CD14-positive monocyte (primary cell): Measurements from ENCODE around the gene COLQ. TPM values are rescaled to one million over a fixed set of nuclear protein-coding genes. Genes with fewer than 3 reads are reported as not detected.
A peak's percentile ranks its signal among the peaks of the same experiment; 100 is the strongest.

ENCODE experiments used
- DNase-seq, 3 donors: peaks; one replicate each; pipeline ENCODE4 v3.0.0-alpha.2; 2011 to 2022
- H2AFZ ChIP-seq: 2 replicates; pipeline ENCODE4 v1.6.0; 2012; ENCODE audit warnings: mild to moderate bottlenecking, low read depth, low read length, inconsistent platforms; ENCODE audit not compliant: insufficient read depth, poor library complexity, severe bottlenecking
- H3K27ac ChIP-seq, 2 donors: 1 replicate in 1 of 2; 2 replicates in 1 of 2; pipeline ENCODE4 v1.5.1; 2012 to 2013; ENCODE audit warnings: low read length in 2 of 2, control low read depth in 1 of 2, inconsistent platforms in 1 of 2, low read depth in 1 of 2, mild to moderate bottlenecking in 1 of 2
- H3K27me3 ChIP-seq, 2 donors: one replicate each; pipeline versions ENCODE4 v1.6.0 to v1.6.1; 2011 to 2013; ENCODE audit warnings: low read length in 2 of 2; ENCODE audit not compliant: control insufficient read depth in 2 of 2, insufficient read depth in 2 of 2
- H3K36me3 ChIP-seq, 2 donors: replicated peaks in 1 of 2; 1 replicate in 1 of 2; 2 replicates in 1 of 2; pipeline versions ENCODE4 v1.5.1 to v1.6.1; 2012 to 2013; ENCODE audit warnings: low read length in 2 of 2, control low read depth in 1 of 2, inconsistent platforms in 1 of 2, mild to moderate bottlenecking in 1 of 2; ENCODE audit not compliant: insufficient read depth in 2 of 2, control insufficient read depth in 1 of 2
- H3K4me1 ChIP-seq, 2 donors: 1 replicate in 1 of 2; 2 replicates in 1 of 2; pipeline versions ENCODE4 v1.5.1 to v1.6.1; 2012 to 2013; ENCODE audit warnings: low read length in 2 of 2, control low read depth in 1 of 2, inconsistent platforms in 1 of 2, mild to moderate bottlenecking in 1 of 2, moderate library complexity in 1 of 2; ENCODE audit not compliant: insufficient read depth in 2 of 2, control insufficient read depth in 1 of 2
- H3K4me2 ChIP-seq: replicated peaks from 2 replicates; pipeline ENCODE3; 2012; ENCODE audit warnings: low read length, moderate library complexity, mild to moderate bottlenecking; ENCODE audit not compliant: poor library complexity, severe bottlenecking; ENCODE audit errors: extremely low read depth
- H3K4me3 ChIP-seq, 3 experiments: fragments of 200-600 bp in 1 of 3; sonication (generic) in 1 of 3; replicated peaks in 1 of 3; 1 replicate in 2 of 3; 2 replicates in 1 of 3; pipeline ENCODE4 v1.5.1; 2011 to 2013; ENCODE audit warnings: low read length in 3 of 3, mild to moderate bottlenecking in 3 of 3, control low read depth in 2 of 3, low read depth in 2 of 3, inconsistent platforms in 1 of 3, moderate library complexity in 1 of 3
- H3K79me2 ChIP-seq: 2 replicates; pipeline ENCODE4 v1.6.0; 2012; ENCODE audit warnings: mild to moderate bottlenecking, control low read depth, inconsistent platforms, low read length, moderate library complexity; ENCODE audit not compliant: insufficient read depth
- H3K9ac ChIP-seq: 2 replicates; pipeline ENCODE4 v1.6.0; 2017; ENCODE audit warnings: low read length, mild to moderate bottlenecking; ENCODE audit not compliant: insufficient read depth, poor library complexity, severe bottlenecking
- H3K9me3 ChIP-seq, 2 donors: replicated peaks in 1 of 2; 1 replicate in 1 of 2; 2 replicates in 1 of 2; pipeline versions ENCODE4 v1.5.1 to v1.6.1; 2012 to 2013; ENCODE audit warnings: low read length in 2 of 2, control low read depth in 1 of 2; ENCODE audit not compliant: control insufficient read depth in 1 of 2, insufficient read depth in 1 of 2
- H4K20me1 ChIP-seq: 2 replicates; pipeline ENCODE4 v1.6.0; 2012; ENCODE audit warnings: mild to moderate bottlenecking, low read length, control low read depth, moderate library complexity; ENCODE audit not compliant: insufficient read depth
- H3K27ac Mint-ChIP-seq, 7 donors: one replicate each; pipeline ENCODE4 v1.8.0; 2020; ENCODE audit warnings: mild to moderate bottlenecking in 7 of 7, mixed read lengths in 7 of 7, moderate library complexity in 6 of 7, inconsistent platforms in 2 of 7
- H3K27me3 Mint-ChIP-seq, 3 donors: one replicate each; pipeline ENCODE4 v1.8.0; 2021 to 2022; ENCODE audit warnings: low read depth in 3 of 3, mild to moderate bottlenecking in 3 of 3, mixed read lengths in 3 of 3, moderate library complexity in 3 of 3, inconsistent platforms in 1 of 3
- H3K36me3 Mint-ChIP-seq, 2 donors: one replicate each; pipeline ENCODE4 v1.8.0; 2020; ENCODE audit warnings: mixed read lengths in 2 of 2, inconsistent platforms in 1 of 2, mild to moderate bottlenecking in 1 of 2
- H3K4me1 Mint-ChIP-seq: one replicate; pipeline ENCODE4 v1.8.0; 2020; ENCODE audit warnings: mild to moderate bottlenecking, mixed read lengths
- H3K4me3 Mint-ChIP-seq, 2 donors: one replicate each; pipeline ENCODE4 v1.8.0; 2020; ENCODE audit warnings: mild to moderate bottlenecking in 2 of 2, mixed read lengths in 2 of 2, moderate library complexity in 1 of 2
- H3K9me3 Mint-ChIP-seq, 7 donors: one replicate each; pipeline ENCODE4 v1.8.0; 2020 to 2022; ENCODE audit warnings: mixed read lengths in 7 of 7, mild to moderate bottlenecking in 6 of 7, moderate library complexity in 6 of 7, inconsistent platforms in 2 of 7
- CTCF ChIP-seq: fragments of 200-600 bp; IDR thresholded peaks from one replicate; pipeline ENCODE4 v1.8.0; 2022; ENCODE audit warnings: antibody characterized with exemption, mild to moderate bottlenecking
- WGBS: methylation state at CpG from one replicate; pipeline ENCODE4 v1.1.5; 2013; ENCODE audit warnings: missing lambda C conversion rate; ENCODE audit not compliant: insufficient coverage; 5-methylcytosine and 5-hydroxymethylcytosine counted together
- intact Hi-C, 2 donors: fragments of 100-400 bp; cut with micrococcal nuclease; formaldehyde crosslinking; loops; one replicate each; pipeline versions ENCODE4 v1.15.0 to v1.15.1; 2023
- polyA plus RNA-seq, 3 donors: library from polyadenylated mRNA; depleted of rRNA in 1 of 3; unstranded in 2 of 3; stranded (reverse) in 1 of 3; fragments of 300-500 nt in 2 of 3; fragments of >200 nt in 1 of 3; fragmentation: Illumina TruSeq in 2 of 3; gene quantifications; 1 replicate in 2 of 3; 2 replicates in 1 of 3; pipeline ENCODE4 v1.2.3, GENCODE V29; 2012 to 2021

Gene COLQ
- polyA plus RNA-seq, 3 donors = 0.23 to 1.9 (median 0.73) TPM

GRCh38 chr3:15520804-15521572 is 518 bp downstream of the COLQ start:
- peak overlapping the region; percentile 26 to 50 for H3K27ac ChIP-seq
- Mint-ChIP-seq H3K27ac (peak overlapping the region; percentile 3 to 89 (median 72)), H3K36me3 (peaks cover 0 to 3% of the 10 kb centered on the region in 2 donors), H3K9me3 (peaks cover 0 to 2% (median 0%) of the 10 kb centered on the region in 7 donors), H3K4me1 (peaks cover 61% of the 10 kb centered on the region), H3K27me3 (peaks cover 0 to 4% (median 0%) of the 10 kb centered on the region in 3 donors), H3K4me3 (peak overlapping the region; percentile 62 to 92)
- H3K9me3 ChIP-seq = no peaks in the 10 kb centered on the region
- H4K20me1 ChIP-seq = no peaks in the 10 kb centered on the region
- H3K9ac ChIP-seq = peak overlapping the region; percentile 28
- H3K4me3 ChIP-seq = peak overlapping the region; percentile 3 to 61 (median 35)
- no peak for TF ChIP-seq CTCF
- H2AFZ ChIP-seq = peak overlapping the region; percentile 64
- no peaks in the 10 kb centered on the region for H3K79me2 ChIP-seq
- 20% methylated on average over 1 of the region's 14 CpGs for WGBS
- no peaks in the 10 kb centered on the region for H3K36me3 ChIP-seq
- DNase-seq = peak in 2 of 3 donors; percentile 19 to 59
- H3K4me1 ChIP-seq = peaks cover 41 to 46% of the 10 kb centered on the region in 2 donors
- intact Hi-C loops = no loop called here
- H3K27me3 ChIP-seq = no peaks in the 10 kb centered on the region
- H3K4me2 ChIP-seq = peak overlapping the region; percentile 60

- Mint-ChIP-seq H3K27ac (peak overlapping the region in 6 of 7 donors; percentile 27 to 82 (median 68)), H3K4me3 (peak overlapping the region in 1 of 2 donors; percentile 92), H3K9me3 (peaks cover 0 to 2% (median 0%) of the 10 kb centered on the region in 7 donors), H3K27me3 (peaks cover 0 to 2% (median 0%) of the 10 kb centered on the region in 3 donors), H3K36me3 (peaks cover 0 to 3% of the 10 kb centered on the region in 2 donors), H3K4me1 (peaks cover 61% of the 10 kb centered on the region)
- Histone ChIP-seq H2AFZ (no peak overlapping the region), H3K36me3 (no peaks in the 10 kb centered on the region), H3K79me2 (no peaks in the 10 kb centered on the region), H3K9ac (no peak overlapping the region), H3K4me1 (peaks cover 41 to 46% of the 10 kb centered on the region in 2 donors), H4K20me1 (no peaks in the 10 kb centered on the region), H3K4me3 (no peak overlapping the region), H3K27ac (peak overlapping the region in 1 of 2 donors; percentile 26), H3K4me2 (no peak overlapping the region), H3K9me3 (no peaks in the 10 kb centered on the region), H3K27me3 (no peaks in the 10 kb centered on the region)
- 59% methylated on average over 2 of the region's 3 CpGs for WGBS
- DNase-seq = peak in 2 of 3 donors; percentile 53 to 56
- no peak for TF ChIP-seq CTCF
- intact Hi-C loops = no loop called here
These were observed 1.3 kb downstream of the COLQ start for GRCh38 chr3:15520185-15520584.
